Stomach (tissue), 4 donors: Measurements from ENCODE around the gene TRIM69.

Experiments
- EP300 ChIP-seq: sonication (generic); formaldehyde crosslinking; IDR thresholded peaks from one replicate; pipeline ENCODE4 v1.6.1; 2017; ENCODE audit warnings: antibody characterized with exemption
- POLR2A ChIP-seq, 4 donors: fragments of 450-650 bp; IDR thresholded peaks; one replicate each; pipeline ENCODE4 v1.6.1; 2016; ENCODE audit warnings: antibody characterized with exemption in 4 of 4, control low read depth in 2 of 4, mild to moderate bottlenecking in 1 of 4, moderate library complexity in 1 of 4
- POLR2AphosphoS5 ChIP-seq, 3 donors: sonication (generic); formaldehyde crosslinking; IDR thresholded peaks; one replicate each; pipeline ENCODE4 v1.6.1; 2016; ENCODE audit warnings: antibody characterized with exemption in 3 of 3
- TF ChIP-seq, protein P1 (sequence below), 7 experiments: fragments of 450-650 bp in 4 of 7; fragments of 200-600 bp in 3 of 7; sonication (generic) in 3 of 7; IDR thresholded peaks; one replicate each; pipeline ENCODE4 v1.5.1; 2016 to 2019; ENCODE audit warnings: antibody characterized with exemption in 7 of 7, control low read depth in 2 of 7, mild to moderate bottlenecking in 1 of 7

DNA sequence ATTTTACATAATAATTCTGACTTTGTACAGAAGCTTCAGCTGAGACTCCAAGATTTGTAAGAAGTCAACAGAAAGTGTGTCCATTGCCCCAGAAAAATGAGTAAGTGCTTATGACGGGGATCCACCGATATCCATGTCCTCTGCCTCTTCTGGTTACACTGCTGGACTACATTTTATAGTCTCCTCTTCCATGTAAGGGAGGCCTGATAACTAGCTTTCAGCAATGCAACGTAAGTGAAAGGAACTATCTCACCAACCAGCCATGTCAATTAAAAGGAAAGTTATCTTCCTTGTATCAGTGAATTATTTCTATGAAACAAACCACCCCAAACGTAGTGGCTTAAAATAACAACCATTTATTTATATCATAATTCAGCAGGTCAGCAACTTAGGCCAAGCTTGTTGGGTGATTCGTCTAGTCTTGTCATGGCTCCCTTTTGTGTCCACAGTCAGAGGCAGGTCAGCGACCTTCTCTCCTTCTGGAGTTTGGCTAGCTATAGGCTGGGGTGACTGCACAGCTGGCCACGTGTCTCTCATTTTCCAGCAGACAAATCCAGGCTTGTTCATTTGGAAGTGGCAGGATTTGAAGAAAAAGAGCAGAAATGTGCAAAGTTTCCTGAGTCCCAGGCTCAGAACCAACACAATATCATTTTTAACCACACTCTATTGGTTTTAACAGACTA, 44.9 kb downstream of the TRIM69 start:
- TF ChIP-seq, protein P1, sequence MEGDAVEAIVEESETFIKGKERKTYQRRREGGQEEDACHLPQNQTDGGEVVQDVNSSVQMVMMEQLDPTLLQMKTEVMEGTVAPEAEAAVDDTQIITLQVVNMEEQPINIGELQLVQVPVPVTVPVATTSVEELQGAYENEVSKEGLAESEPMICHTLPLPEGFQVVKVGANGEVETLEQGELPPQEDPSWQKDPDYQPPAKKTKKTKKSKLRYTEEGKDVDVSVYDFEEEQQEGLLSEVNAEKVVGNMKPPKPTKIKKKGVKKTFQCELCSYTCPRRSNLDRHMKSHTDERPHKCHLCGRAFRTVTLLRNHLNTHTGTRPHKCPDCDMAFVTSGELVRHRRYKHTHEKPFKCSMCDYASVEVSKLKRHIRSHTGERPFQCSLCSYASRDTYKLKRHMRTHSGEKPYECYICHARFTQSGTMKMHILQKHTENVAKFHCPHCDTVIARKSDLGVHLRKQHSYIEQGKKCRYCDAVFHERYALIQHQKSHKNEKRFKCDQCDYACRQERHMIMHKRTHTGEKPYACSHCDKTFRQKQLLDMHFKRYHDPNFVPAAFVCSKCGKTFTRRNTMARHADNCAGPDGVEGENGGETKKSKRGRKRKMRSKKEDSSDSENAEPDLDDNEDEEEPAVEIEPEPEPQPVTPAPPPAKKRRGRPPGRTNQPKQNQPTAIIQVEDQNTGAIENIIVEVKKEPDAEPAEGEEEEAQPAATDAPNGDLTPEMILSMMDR (IDR thresholded peaks at IDR 0.05), result no peak
- no peak for TF ChIP-seq POLR2A (IDR thresholded peaks at IDR 0.05)
- no peak for TF ChIP-seq EP300
- no peak for TF ChIP-seq POLR2AphosphoS5 (IDR thresholded peaks at IDR 0.05)
